ENCODE results near the gene RFX2.

- TF ChIP-seq EZH2 (IDR thresholded peaks at IDR 0.05; ENCODE audit: borderline replicate concordance) (no peak), CTCF (IDR thresholded peaks at IDR 0.05; ENCODE audit: poor library complexity) (no peak), EZH2phosphoT487 (IDR thresholded peaks at IDR 0.05; ENCODE audit: low read depth, severe bottlenecking, unreplicated experiment) (no peak)
Measured at GRCh38 chr19:6069268-6069791, 41.0 kb downstream of the RFX2 start.
